ENCODE results near the gene POLA1.

DNA sequence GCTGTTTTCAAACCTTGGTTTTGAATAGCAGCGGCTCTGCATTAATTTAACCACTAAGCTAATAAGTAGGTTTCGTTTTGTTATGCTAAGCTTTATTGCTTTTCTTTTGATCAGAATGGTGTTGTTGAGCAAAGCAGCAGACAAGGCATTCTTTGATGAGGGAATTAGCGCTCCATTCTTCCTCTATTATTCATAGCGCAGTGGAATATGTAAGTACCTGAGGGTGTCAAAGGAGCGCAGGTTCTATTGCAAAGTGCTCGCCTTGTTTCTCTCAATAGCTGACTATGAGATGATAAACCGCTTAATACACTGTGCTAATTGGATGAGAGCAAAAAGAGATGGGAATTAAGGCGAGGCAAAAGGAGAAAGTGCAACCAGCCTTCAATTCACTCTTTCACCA is 305.8 kb downstream of the POLA1 start:
- no peak for TF ChIP-seq POLR2A (IDR thresholded peaks at IDR 0.05; ENCODE audit: low read length)
- TF ChIP-seq GATA1 (IDR thresholded peaks at IDR 0.05; ENCODE audit: low read depth, low read length) = no peak

Data from erythroblast (primary cell).